HEK293 (cell line): ENCODE results near the gene GOLGA8N.
"Not testable (repeated sequence)": the region's sequence is repeated elsewhere in the genome, so short reads cannot be mapped to it uniquely, and the experiment has no call there.

Experiments
- ATF2 ChIP-seq: fragments of 450-650 bp; formaldehyde crosslinking; IDR thresholded peaks from 2 replicates; pipeline ENCODE4 v1.5.1; 2016; ENCODE audit warnings: missing biosample characterization, missing genetic modification characterization, low read depth
- CTCF ChIP-seq: fragments of 450-650 bp; formaldehyde crosslinking; IDR thresholded peaks from 2 replicates; pipeline ENCODE4 v1.5.1; 2016; ENCODE audit warnings: missing biosample characterization, missing genetic modification characterization
- MYNN ChIP-seq: fragments of 450-650 bp; formaldehyde crosslinking; IDR thresholded peaks from 2 replicates; pipeline ENCODE4 v1.5.1; 2016; ENCODE audit warnings: missing biosample characterization, missing genetic modification characterization, borderline replicate concordance
- YY1 ChIP-seq: fragments of 450-650 bp; formaldehyde crosslinking; IDR thresholded peaks from 2 replicates; pipeline ENCODE4 v1.5.1; 2018; ENCODE audit warnings: missing biosample characterization, missing genetic modification characterization
- ZBTB11 ChIP-seq: fragments of 450-650 bp; formaldehyde crosslinking; conservative IDR thresholded peaks from 2 replicates; pipeline ENCODE4 v1.5.1; 2016; ENCODE audit warnings: low read depth, missing biosample characterization, missing genetic modification characterization
- ZBTB21 ChIP-seq: fragments of 450-650 bp; formaldehyde crosslinking; IDR thresholded peaks from 2 replicates; pipeline ENCODE4 v1.5.1; 2017; ENCODE audit warnings: missing biosample characterization, missing genetic modification characterization
- ZBTB48 ChIP-seq: fragments of 450-650 bp; formaldehyde crosslinking; IDR thresholded peaks from 2 replicates; pipeline ENCODE4 v1.5.1; 2016; ENCODE audit warnings: missing biosample characterization, missing genetic modification characterization
- ZBTB7A ChIP-seq: fragments of 450-650 bp; formaldehyde crosslinking; IDR thresholded peaks from 2 replicates; pipeline ENCODE4 v1.5.1; 2016; ENCODE audit warnings: low read depth, missing biosample characterization, missing genetic modification characterization
- ZNF302 ChIP-seq: fragments of 450-650 bp; formaldehyde crosslinking; IDR thresholded peaks from 2 replicates; pipeline ENCODE4 v1.5.1; 2016; ENCODE audit warnings: missing biosample characterization, missing genetic modification characterization, low read depth
- ZNF510 ChIP-seq: fragments of 450-650 bp; formaldehyde crosslinking; IDR thresholded peaks from 2 replicates; pipeline ENCODE4 v1.5.1; 2018; ENCODE audit warnings: mild to moderate bottlenecking, missing genetic modification characterization, missing biosample characterization; ENCODE audit not compliant: insufficient replicate concordance
- ZNF513 ChIP-seq: fragments of 450-650 bp; IDR thresholded peaks from 2 replicates; pipeline ENCODE4 v1.5.1; 2018; ENCODE audit warnings: missing biosample characterization, missing genetic modification characterization
- ZNF518A ChIP-seq: fragments of 450-650 bp; formaldehyde crosslinking; conservative IDR thresholded peaks from 2 replicates; pipeline ENCODE4 v1.5.1; 2016; ENCODE audit warnings: low read depth, missing biosample characterization, missing genetic modification characterization
- ZNF747 ChIP-seq: fragments of 450-650 bp; formaldehyde crosslinking; IDR thresholded peaks from 2 replicates; pipeline ENCODE4 v1.5.1; 2016; ENCODE audit warnings: missing biosample characterization, missing genetic modification characterization
- ZSCAN30 ChIP-seq: fragments of 450-650 bp; IDR thresholded peaks from 2 replicates; pipeline ENCODE4 v1.5.1; 2018; ENCODE audit warnings: missing biosample characterization, mild to moderate bottlenecking, missing genetic modification characterization, moderate library complexity

- TF ChIP-seq ZNF518A (tag by site-specific recombination); CTCF; YY1; ZNF510; MYNN (tag by site-specific recombination); ZNF747 (tag by site-specific recombination); ZNF513 (tag by site-specific recombination); ATF2 (tag by site-specific recombination); ZBTB48; ZBTB21 (tag by site-specific recombination); ZNF302 (tag by site-specific recombination); ZBTB11 (tag by site-specific recombination); ZSCAN30 (tag by site-specific recombination); ZBTB7A (tag by site-specific recombination): not testable (repeated sequence)
Measured at GRCh38 chr15:32585844-32586243, 7.4 kb upstream of the GOLGA8N start.
